Stimulated activated CD4-positive, alpha-beta T cell treated with anti-CD3 and anti-CD28 coated beads, Interleukin-12 subunit alpha, Interleukin-12 subunit beta, amount 100 ng/mL, for 4 hours (primary cell): Measurements from ENCODE around the gene PLEKHO1.
"Not testable (repeated sequence)": the region's sequence is repeated elsewhere in the genome, so short reads cannot be mapped to it uniquely, and the experiment has no call there.

Experiments
- DNase-seq: peaks from one replicate; pipeline ENCODE4 v3.0.0-alpha.2; 2020

PLEKHO1 gene, protein sequence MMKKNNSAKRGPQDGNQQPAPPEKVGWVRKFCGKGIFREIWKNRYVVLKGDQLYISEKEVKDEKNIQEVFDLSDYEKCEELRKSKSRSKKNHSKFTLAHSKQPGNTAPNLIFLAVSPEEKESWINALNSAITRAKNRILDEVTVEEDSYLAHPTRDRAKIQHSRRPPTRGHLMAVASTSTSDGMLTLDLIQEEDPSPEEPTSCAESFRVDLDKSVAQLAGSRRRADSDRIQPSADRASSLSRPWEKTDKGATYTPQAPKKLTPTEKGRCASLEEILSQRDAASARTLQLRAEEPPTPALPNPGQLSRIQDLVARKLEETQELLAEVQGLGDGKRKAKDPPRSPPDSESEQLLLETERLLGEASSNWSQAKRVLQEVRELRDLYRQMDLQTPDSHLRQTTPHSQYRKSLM

DNA sequence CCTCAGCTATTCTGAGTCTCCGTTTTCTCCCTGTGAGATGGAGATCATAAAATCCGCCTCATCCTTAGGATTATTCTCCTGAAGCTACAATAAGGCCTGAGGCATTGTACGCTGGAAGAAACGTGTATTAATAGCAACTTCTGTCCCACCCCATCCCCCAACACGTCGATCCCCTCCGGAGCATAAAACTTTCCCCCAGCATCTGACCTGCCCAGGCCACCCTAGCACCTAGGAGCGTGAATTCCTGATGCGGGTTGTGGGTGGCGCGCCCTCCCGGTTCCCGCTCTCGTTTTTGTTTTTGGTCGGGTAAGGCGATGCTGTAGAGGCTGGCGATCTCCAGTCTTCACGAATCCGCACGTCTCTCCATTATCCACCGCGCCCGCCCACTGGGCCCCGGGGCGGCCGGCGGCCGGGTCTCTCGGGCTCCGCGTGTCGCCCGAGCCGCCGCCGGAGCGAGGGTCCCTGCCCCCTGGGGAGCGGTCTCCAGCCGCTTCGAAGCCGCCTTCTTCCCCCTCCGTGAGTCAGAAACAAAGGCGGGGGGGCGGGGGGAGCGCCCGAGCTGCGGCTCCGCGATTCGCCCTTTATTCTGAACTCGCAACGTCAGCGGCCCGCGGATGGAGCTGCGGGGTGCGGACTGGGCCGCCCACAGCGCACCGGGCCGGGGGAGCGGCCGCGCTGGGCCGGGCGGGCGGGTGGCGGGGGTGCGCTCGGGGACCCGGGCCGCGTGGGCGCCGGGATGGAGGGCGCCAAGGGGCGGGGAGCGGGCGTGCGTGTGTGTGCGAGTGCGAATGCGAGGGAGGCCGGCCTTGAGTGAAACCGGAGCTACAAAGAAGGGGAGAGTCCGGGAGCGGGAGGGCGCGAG lies at the start of gene PLEKHO1:
TSS of gene PLEKHO1 (plus strand) at position 646 of the 862 bp plus-strand sequence. CDS start 342 bp downstream, outside the sequence.
- DNase-seq = peak; percentile 82

DNA sequence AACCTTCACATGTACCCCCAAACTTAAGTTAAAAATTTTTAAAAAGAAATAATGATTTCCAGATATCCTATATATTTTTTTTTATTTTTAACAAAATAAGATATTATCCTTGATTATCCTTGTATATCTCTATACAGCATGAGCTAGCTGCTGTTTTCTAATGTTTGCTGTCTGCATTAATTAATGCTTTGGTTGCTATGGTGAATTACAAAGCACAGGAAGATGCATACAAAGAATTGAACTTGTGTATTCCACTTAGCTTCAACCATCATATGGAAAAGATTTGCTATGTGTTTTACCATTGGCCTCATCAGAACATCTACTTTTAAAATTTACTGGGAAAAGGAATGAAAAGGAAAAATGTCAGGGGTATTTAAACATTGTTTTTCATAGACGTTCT lies 46.7 kb upstream of the PLEKHO1 start:
- DNase-seq = no peak

DNA sequence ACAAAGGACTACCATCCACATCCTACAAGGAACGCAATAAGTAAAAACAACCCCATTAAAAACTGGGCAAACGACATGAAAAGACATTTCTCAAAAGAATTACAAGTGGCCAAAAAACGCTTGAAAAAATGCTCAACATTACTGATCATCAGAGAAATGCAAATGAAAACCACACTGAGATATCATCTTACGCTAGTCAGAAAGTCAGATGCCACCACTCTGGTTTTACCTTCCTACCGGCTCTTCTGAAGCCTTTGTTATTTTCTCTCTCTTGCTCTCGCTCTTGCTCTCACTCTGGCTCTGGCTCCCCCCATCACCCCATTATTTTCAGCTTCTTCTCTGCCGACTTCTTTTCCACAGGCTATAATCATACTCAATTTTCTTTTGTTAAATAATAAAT lies 43.4 kb upstream of the PLEKHO1 start:
- no peak for DNase-seq

DNA sequence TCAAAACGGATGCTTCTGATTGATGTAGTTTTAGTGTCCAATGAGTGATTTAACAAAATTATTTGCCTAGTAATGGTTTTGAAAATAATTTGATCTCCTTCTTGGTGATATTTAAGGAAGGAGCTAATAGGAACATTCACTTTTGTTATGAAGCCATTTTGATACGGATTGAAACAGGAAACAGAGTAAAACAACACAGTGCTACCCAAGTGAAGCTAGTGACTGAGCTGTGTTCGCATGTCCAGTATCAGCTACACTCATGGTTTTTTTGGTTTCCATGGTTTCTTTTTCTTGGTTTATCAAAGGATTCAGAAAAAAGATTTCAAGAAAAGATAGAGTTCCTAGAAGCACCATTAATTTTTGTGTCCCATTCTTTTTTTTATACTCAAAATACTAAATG lies 40.1 kb upstream of the PLEKHO1 start:
- no peak for DNase-seq

DNA sequence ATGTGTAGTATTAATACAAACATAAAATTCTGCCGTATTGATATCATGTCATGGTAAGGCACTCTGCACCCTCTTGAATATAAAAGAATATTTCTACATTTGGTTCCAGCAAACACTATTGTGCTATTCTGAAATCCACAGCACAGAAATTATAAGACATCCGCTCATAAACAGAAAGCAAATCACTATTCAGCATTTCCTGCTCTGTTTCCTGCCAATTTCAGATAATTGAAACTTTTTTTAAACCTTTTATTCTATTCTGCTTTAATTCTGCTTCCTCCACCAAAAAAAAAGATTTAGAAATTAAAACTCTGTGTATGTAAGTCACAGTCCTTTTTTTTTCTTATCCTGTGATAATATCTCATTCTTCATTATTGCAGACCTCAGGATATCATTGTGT lies 39.6 kb upstream of the PLEKHO1 start:
- DNase-seq = no peak

DNA sequence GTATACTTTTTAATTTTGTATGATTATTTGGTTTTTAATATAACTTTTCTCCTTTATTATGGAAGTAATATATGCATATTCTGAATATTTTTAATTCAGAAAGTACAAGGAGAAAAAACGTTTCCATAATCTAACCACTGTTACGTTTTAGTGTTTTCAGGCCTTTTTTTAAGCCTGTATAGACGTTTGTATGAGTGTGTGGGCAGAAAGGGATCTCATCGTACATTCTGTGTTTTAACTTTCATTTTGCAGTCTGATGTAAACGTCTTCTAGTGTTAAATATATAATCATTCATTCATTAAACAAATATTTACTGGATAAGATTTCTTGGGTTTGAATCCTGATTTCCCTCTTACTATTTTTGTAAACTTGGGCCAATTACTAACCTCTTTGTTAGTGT lies 38.0 kb upstream of the PLEKHO1 start:
- DNase-seq = no peak

DNA sequence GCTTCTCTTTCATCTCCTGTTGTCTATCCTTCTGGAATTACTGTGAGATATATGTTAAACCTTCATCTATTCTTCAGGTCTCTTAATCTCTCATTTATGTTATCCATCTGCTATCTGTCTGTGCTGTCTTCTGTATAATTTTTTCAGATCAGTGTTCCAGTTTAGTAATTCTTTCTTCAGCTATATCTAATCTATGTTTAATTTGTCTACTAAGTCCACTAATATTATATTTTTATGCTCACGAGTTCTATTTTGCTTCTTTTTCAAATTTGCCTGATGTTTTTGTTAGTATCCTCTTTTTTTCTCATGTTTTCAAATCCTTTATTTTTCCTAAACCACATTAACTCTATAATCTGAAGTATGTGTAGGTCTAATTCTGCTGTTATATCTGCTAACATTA lies 34.6 kb upstream of the PLEKHO1 start:
- DNase-seq = no peak

DNA sequence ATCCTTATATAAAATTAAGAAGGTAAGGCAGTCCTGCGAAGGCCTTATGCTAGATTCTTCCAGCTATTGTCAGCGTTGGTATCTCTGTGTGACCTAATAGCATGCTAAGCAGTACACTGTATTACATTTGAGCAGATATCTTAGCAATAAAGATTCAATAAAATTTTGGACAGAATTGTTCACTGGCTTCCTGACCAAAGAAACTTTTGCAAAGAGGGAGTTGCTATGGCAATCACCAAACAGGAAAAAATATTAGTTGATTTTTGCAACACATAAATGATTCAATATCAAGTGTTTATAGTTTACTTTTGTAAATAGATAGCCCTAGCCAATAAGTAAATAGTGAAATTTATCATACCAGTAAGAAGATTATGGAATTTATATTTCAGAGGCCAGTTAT lies 31.0 kb upstream of the PLEKHO1 start:
- DNase-seq = no peak

DNA sequence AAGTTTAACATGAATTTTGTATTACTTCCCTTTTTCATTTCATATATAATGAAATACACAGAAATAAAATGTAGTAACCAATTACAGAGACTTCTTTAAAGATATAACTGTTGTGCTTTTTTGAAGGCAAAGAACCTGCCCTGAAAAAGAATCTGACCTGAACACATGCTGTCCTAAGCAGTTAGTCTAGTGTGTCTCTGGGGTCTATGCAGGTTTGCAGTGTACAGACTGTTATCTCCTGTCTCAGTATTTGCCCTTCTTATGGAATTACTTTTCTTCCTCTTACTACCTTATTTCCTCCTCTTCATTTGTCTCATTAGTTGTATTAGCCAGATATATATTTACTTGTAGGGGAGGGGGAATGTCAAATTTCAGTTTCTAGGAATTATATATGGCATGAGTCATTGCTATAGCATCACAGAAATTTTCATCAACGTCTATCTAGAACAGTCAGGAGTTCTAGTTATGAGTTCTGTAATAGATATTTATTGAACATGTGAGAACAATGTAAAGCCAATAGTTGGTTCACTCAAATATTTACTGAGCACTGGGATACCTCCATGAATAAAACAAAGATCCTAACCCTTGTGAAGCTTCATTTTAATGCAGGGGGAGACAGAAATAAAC lies 28.4 kb upstream of the PLEKHO1 start:
- DNase-seq = no peak

DNA sequence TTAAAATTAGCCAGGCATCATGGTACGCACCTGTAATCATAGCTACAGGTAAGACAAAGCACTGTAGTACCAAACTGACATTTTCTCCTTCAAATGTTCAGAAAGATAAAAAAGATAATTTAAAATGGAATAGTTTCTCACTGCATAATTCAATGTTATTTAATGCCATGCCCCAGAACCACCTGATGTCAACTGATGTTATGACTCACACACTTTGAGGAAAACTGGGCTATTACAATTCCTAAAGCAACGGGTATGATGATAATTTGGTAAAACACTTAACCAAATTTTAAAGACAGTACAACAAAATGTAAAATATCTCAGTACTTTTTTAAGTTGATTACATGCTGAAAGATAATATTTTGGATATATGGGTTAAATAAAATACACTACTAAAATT lies 22.9 kb upstream of the PLEKHO1 start:
- no peak for DNase-seq

DNA sequence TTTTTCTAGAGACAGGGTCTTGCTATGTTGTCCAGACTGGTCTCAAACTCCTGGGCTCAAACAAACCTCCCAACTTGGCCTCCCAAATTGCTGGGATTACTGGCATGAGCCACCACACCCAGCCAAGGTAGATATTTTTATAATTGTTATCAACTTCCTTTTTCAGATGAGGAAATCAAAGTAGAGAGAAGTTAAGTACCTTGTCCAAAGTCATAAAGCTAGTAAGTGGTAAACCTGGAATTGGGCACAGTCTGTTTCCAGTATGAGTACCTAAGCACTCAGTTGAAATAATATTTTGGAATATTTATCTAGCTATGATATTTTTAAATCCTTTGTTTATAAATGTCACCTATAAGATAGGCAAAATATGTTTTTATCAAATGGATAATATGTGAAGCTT lies 22.3 kb upstream of the PLEKHO1 start:
- no peak for DNase-seq

DNA sequence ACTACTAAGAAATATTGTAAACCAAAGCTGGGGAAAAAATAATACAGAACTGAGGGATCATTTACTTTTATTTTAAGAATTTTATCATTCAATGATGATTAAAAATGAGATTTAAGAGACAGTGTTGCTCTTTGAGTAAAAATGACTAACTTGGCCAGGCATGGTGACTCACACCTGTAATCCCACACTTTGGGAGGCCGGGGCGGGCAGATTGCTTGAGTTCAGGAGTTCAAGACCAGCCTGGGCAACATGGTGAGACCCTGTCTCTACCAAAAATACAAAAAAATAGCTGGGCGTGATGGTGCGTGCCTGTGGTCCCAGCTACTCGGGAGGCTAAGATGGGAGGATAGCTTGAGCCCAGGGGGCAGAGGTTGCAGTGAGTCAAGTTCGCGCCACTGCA lies 21.8 kb upstream of the PLEKHO1 start:
- peak; percentile 42 for DNase-seq

DNA sequence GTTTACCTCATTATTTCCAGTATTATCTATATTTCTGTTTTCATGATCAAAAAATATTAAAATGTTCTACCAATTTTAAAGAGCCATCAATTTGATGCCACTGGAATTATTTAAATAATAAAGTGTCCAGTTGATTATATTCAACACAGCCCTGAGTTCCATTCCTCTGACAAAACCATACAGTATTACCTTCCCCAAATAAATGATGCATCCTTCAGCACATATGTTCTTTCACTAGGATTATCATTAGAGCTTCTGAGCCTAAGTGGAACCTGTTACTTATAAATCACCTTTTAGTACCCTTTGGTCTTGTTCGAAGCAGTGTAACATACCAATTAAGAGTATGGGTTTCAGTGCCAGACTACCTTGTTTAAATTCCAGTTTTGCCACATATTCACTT lies 17.3 kb upstream of the PLEKHO1 start:
- DNase-seq = no peak

DNA sequence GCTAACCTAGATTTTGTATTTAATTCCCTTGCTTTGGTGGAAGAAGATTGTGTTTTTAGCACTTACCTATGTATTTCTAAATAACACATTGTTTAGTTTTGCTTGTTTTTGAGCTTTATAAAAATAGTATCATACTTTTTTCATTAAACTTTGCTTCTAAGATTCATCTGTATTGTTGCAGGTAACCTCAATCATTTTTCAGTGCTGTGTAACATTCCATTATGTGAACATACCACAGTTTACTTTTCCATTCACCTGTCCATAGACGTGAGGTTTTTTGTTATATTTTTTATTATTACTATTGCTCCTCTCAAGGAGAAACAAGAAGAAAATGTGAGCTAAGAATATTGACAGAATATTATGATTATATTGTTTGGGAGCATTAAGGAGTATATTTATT lies 15.2 kb upstream of the PLEKHO1 start:
- DNase-seq = no peak

DNA sequence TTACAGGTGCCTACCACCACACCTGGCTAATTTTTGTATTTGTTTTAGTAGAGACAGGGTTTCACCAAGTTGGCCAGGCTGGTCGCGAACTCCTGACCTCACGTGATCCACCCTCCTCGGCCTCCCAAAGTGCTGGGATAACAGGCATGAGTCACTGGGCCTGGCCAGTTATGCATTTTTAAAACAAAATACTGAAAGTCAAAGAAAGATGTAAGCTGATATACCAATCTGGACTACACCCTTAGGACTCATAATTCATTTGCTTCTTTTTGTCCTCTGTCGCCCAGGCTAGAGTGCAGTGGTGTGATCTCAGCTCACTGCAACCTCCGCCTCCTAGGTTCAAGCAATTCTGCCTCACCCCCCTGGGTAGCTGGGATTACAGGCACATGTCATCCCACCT lies 14.3 kb upstream of the PLEKHO1 start:
- DNase-seq = not testable (repeated sequence)

DNA sequence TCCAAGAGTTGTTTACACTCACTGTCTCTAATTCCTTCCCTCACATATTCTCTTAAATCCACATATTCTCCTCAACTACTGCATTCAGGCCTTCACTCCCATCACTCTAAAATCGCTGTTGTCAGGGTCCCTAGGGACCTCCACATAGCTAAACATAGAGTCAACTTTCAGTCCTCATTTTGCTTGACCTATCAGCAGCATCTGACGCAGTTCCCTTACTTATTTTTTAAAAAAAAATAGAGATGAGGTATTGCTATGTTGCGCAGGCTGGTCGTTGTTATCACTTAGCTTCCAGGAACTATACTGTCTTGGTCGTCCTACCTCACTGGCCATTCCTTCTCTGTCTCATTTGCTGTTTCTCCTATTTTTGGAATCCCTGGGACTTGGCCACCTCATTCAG lies 11.7 kb upstream of the PLEKHO1 start:
- no peak for DNase-seq

DNA sequence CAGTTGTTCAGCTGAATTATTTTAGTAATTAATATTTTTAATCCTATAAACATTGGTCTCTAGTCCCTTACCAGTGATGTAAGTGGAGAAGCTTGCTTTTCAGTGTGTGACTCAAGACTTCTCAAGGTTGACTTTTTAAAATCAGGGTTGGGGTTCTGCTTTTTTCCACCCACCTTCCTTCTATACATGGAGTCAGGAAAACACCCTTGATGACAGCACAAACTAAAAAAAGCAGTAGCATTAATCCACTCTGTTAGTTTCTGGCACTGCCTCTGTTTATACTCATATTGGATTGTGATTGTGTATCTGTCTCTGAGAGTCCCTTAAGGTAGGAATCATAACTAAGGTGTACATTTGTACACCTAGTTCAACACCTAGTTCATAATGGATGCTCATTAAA lies 8.3 kb upstream of the PLEKHO1 start:
- no peak for DNase-seq

DNA sequence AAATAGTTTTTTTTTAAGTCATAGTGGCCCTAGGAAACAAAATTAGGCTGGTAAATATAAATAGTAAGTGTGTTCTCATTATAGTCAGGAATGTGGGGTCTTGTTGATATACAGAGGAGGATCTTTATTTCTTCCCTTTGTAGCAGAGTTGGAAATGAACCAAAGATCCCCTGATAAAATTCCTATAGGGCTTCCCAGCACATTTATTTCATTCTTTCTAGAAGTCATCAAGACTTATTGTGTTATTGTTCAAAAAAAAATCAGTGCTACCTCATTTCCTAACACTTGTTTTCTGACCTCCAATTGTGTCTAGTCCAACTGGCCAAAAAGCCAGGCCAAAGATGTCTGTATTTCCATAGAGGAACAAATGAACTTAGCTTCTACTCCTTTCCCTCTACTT lies 7.6 kb upstream of the PLEKHO1 start:
- no peak for DNase-seq

DNA sequence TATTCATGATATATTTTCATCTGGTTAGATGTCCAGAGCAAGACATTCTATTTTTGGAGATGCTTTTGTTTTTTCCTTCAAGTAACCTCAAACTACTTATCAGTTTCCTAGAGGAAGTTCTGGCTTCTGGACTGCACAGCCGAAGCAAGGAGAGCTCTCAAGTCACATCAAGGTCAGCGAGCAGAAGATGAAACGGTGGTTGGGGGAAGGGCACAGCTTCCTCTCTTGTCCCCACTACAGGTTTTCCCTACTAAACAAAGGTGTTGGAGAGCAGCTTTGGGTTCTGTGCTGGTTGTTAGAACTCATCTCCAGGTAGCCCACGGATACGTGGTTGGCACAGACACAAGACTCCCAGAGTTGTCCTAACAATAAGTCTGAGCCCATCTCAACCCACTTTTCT lies 5.1 kb upstream of the PLEKHO1 start:
- DNase-seq = no peak

DNA sequence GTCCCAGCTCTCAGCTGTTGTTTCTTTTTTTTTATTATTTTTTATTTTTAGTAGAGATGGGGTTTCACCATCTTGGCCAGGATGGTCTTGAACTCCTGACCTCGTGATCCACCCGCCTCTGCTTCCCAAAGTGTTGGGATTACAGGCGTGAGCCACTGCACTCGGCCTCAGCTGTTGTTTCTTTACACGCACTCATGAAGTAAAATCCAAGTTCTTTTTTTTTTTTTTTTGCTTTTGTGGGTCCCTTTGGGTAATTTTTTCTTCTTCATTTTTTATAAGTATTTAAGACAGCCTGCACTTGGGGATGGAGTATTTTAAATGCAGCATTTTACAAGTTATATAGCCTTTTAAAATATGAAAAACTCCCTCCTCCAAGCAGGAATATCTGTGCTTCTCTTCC lies 3.7 kb upstream of the PLEKHO1 start:
- DNase-seq = not testable (repeated sequence)

DNA sequence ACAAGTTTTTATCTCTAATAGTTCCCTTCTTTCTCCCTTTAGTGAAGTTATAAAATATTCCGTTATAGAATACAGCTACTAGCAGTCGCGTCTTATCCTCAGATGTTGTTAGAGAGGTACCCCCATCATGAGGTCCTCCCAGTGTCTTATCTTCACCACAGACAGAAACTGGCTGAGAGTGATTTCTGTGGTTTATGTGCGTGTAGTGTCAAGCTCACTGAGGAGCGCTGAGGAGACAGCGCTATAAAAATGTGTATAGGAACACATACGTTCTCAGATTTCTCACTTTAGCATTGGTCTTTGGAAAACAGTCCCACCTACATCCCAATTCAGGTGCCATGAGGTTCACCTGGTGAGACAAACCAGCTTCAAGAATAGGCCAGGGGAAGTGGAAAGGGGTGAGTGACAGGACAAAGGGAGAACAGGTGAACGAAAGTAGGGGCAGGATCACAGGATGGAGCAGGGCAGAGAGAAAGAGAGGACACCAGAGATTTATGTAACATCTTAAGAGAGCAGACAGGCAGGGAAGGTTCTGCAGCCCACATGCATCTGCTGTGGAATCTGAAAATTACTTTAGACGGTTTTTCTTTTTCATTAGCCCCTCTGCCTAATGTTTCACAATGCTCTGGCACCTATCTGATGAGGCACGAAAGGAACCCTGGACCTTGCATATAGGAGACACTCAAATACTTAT lies 2.7 kb upstream of the PLEKHO1 start:
- DNase-seq = no peak

DNA sequence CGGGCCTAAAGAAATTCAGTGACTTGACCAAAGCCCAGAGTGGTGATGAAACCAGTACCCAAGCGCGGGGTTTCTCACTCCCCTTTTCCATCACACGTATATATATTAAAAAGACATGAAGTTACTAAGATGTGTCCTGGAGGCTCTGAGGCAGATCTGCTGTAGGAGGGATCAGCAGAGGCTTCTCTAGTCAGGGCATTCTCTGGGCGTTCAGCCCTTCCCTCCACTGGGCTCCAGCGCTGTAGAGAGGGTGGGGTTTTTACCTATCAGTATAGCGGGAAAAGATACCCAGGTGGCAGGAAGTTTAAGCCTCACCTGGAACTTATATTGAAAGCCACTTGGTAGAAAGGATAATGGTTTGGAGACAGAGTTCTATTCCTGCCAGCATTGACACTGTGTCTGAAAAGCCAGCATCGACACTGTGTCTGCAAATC lies 862 bp upstream of the PLEKHO1 start:
- DNase-seq = no peak
